GM06990 (cell line): Measurements from ENCODE around the gene ROR2.

Source experiments
- DNase-seq: peaks from one replicate; pipeline ENCODE4 v3.0.0-alpha.2; 2011; ENCODE audit not compliant: insufficient read length; ENCODE audit errors: extremely low read depth
- H3K27me3 ChIP-seq: replicated peaks from 2 replicates; pipeline ENCODE4 v1.6.0; 2011; ENCODE audit warnings: low read length; ENCODE audit not compliant: control insufficient read depth, insufficient read depth
- H3K36me3 ChIP-seq: 2 replicates; pipeline ENCODE4 v1.5.1; 2011; ENCODE audit warnings: low read length; ENCODE audit not compliant: control insufficient read depth, insufficient read depth
- H3K4me3 ChIP-seq: replicated peaks from 2 replicates; pipeline ENCODE4 v1.5.1; 2011; ENCODE audit warnings: low read depth, mild to moderate bottlenecking, control low read depth, low read length
- TF ChIP-seq, protein P1 (sequence below): IDR thresholded peaks from 2 replicates; pipeline ENCODE4 v1.5.1; 2011; ENCODE audit warnings: low read length, control low read depth, mild to moderate bottlenecking, inconsistent platforms; ENCODE audit not compliant: insufficient read depth, poor library complexity, severe bottlenecking

Gene ROR2

DNA sequence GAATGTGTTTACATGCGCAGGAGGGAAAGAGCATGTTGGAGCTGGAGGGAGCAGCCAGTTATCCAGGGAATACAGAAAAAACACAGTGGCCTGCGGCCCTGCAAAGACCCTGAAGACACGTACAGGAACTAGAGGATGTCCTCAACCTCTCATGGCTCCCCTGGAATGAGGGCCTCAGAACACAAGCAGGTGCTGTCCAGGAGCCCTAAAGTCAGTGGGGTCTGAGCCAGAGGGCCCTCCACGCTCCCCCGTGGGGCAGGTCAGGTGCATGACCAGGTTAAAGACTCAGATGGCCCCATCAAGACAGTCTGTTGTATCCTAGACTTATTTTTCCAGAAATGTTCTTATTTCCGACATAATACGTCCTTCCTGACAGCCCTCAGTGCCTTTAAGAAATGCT, 106.9 kb downstream of the ROR2 start:
- no peak for DNase-seq
- Histone ChIP-seq H3K36me3 (no peaks in the 10 kb centered on the region), H3K4me3 (no peak overlapping the region), H3K27me3 (no peaks in the 10 kb centered on the region)
- TF ChIP-seq, protein P1, sequence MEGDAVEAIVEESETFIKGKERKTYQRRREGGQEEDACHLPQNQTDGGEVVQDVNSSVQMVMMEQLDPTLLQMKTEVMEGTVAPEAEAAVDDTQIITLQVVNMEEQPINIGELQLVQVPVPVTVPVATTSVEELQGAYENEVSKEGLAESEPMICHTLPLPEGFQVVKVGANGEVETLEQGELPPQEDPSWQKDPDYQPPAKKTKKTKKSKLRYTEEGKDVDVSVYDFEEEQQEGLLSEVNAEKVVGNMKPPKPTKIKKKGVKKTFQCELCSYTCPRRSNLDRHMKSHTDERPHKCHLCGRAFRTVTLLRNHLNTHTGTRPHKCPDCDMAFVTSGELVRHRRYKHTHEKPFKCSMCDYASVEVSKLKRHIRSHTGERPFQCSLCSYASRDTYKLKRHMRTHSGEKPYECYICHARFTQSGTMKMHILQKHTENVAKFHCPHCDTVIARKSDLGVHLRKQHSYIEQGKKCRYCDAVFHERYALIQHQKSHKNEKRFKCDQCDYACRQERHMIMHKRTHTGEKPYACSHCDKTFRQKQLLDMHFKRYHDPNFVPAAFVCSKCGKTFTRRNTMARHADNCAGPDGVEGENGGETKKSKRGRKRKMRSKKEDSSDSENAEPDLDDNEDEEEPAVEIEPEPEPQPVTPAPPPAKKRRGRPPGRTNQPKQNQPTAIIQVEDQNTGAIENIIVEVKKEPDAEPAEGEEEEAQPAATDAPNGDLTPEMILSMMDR, result no peak

DNA sequence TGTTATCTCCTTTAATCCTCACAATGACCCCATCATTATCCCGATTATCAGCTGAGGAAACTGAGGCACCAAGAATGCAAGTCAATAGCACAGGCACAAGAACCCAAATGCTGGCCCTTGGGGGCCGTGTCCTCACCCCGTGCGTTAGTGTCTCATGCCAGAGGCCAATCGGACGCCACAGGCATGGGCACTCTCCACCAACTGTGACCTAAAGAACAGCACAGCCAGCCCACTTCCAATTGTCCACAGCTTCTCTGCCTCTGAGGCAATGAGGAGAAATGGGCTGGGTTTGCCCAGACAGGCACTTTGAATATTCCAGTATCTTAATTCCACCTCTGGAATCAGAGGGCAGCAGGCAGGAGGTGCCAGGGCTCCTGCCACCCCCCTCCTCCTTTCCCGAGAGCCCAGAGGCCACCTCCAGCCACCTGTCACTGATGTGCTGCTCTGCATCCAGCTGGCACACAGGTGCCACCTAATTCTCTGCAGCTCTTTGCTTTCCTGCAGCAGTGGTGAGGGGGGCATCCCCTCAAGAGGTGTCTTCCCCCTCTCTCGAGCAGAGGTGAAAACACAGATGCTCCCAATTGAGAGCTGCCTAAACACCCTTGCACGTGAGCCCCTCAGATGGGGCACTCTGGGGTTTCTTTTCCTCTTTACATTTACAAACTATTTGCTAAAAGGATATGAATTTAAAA, 107.5 kb downstream of the ROR2 start:
- no peaks in the 10 kb centered on the region for H3K36me3 ChIP-seq
- H3K4me3 ChIP-seq, result no peak overlapping the region
- TF ChIP-seq, protein P1, result no peak
- no peaks in the 10 kb centered on the region for H3K27me3 ChIP-seq
- no peak for DNase-seq

DNA sequence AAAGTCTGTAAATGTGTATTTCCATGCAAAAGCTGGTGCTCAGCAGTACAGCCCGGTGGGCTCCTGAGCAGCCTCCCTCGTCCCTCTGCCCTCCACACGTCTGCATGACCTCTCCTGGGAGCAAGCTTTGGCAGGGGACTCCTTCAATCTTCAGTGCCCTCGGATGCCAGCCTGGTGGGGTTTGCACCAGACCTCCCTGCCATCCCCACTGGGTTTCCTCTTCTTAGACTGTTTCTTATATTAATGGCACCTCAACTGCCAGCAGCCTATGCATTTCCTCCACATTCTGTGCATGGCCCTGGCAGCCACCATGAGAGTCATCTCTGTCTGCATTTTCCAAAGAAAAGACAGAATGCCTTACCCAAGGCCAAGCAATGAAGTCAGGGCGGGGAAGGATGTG, 108.4 kb downstream of the ROR2 start:
- Histone ChIP-seq H3K27me3 (no peaks in the 10 kb centered on the region), H3K4me3 (no peak overlapping the region), H3K36me3 (no peaks in the 10 kb centered on the region)
- no peak for DNase-seq
- TF ChIP-seq, protein P1, result no peak

DNA sequence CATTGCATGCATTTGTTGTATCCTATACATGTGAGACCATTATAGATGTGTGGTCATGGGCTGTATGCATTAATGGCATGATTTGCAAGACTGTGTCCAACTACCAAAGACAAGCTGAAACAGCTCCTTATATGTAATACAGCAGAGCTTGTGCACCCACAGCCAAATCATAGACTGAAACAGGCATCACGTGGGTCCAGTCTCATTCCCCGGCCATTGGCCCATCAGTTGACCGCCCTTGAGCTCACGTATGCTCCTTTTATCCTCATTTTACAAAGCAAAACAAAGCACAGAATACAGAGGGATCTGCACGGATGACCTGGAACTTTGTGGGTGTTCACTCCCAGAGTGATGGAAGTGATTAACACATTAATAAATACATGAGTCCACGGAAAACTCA, 109.1 kb downstream of the ROR2 start:
- Histone ChIP-seq H3K4me3 (no peak overlapping the region), H3K36me3 (no peaks in the 10 kb centered on the region), H3K27me3 (no peaks in the 10 kb centered on the region)
- DNase-seq, result no peak
- TF ChIP-seq, protein P1, result no peak

DNA sequence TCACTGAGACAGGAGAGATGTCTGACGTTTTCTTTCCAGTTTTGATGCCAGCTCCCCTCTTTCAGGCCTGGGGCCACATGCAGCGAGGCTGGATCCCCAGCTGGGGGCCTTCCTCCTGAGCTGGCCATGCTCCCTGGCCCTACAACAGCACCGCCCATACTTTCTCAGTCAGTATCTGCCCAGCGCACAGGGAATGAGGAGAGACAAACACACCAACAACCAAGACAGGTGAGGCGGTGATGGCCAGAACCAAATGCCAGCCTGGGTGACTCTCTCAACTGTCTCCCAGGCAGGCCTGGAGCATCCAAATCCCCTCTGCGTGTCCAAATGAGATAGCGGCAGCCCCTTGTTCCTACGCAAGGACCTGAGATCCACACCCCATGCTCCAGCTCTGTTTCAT, 109.6 kb downstream of the ROR2 start:
- Histone ChIP-seq H3K36me3 (no peaks in the 10 kb centered on the region), H3K4me3 (no peak overlapping the region), H3K27me3 (no peaks in the 10 kb centered on the region)
- TF ChIP-seq, protein P1, result no peak
- no peak for DNase-seq
